ENCODE data around the gene ZFP1.

ZFP1 gene

DNA sequence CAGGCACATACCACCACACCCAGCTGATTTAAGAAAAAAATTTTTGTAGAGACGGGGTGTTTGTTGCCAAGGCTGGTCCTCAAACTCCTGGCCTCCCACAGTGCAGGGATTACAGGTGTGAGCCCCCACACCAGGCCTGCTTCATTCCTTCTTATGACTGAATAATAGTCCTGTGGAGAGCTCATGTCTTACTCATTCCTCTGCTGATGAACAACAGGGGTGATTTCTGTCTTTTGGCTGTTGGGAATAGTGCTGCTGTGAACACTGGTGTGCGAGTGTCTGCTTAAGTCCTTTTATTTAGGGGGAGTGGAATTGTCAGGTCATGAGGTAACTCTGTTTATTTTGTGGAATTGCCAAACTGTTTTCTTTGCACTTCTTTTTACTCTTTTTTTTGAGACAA lies 67.8 kb downstream of the ZFP1 start:
- ChIA-PET CTCF (interaction anchor here (1.2 to 2.7 kb wide), 2 partner anchors 17 to 18 kb away, joined by 3 to 11 read pairs; no protein-coding TSS in a partner anchor), POLR2A (ENCODE audit: low non-redundant PET) (no interaction called here)
- TF ChIP-seq, protein P1, sequence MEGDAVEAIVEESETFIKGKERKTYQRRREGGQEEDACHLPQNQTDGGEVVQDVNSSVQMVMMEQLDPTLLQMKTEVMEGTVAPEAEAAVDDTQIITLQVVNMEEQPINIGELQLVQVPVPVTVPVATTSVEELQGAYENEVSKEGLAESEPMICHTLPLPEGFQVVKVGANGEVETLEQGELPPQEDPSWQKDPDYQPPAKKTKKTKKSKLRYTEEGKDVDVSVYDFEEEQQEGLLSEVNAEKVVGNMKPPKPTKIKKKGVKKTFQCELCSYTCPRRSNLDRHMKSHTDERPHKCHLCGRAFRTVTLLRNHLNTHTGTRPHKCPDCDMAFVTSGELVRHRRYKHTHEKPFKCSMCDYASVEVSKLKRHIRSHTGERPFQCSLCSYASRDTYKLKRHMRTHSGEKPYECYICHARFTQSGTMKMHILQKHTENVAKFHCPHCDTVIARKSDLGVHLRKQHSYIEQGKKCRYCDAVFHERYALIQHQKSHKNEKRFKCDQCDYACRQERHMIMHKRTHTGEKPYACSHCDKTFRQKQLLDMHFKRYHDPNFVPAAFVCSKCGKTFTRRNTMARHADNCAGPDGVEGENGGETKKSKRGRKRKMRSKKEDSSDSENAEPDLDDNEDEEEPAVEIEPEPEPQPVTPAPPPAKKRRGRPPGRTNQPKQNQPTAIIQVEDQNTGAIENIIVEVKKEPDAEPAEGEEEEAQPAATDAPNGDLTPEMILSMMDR (conservative IDR thresholded peaks at IDR 0.05; ENCODE audit: low read depth): no peak
- no peak overlapping the region for H3K27ac ChIP-seq
- no peak for DNase-seq (ENCODE audit: low spot score)

DNA sequence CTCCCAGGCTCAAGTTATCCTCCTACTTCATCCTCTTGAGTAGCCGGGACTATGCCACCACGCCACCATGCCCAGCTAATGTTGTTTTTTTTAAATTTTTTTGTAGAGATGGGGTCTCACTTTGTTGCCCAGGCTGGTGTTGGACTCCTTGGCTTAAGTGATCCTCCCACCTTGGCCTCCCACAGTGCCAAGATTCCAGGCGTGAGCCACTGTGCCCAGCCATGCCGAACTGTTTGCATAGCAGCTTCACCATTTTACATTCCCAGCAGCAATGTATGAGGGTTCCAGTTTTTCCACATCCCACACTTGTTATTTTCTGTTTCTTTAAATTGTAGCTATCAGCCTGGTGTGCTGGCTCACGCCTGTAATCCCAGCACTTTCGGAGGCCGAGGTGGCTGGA lies 68.3 kb downstream of the ZFP1 start:
- ChIA-PET POLR2A (ENCODE audit: low non-redundant PET) (no interaction called here), CTCF (interaction anchor here (0.7 to 2.7 kb wide), 3 partner anchors 17 to 201 kb away, joined by 3 to 11 read pairs (median 3); no protein-coding TSS in a partner anchor)
- H3K27ac ChIP-seq: no peak overlapping the region
- TF ChIP-seq, protein P1 (conservative IDR thresholded peaks at IDR 0.05; ENCODE audit: low read depth): no peak
- no peak for DNase-seq (ENCODE audit: low spot score)

DNA sequence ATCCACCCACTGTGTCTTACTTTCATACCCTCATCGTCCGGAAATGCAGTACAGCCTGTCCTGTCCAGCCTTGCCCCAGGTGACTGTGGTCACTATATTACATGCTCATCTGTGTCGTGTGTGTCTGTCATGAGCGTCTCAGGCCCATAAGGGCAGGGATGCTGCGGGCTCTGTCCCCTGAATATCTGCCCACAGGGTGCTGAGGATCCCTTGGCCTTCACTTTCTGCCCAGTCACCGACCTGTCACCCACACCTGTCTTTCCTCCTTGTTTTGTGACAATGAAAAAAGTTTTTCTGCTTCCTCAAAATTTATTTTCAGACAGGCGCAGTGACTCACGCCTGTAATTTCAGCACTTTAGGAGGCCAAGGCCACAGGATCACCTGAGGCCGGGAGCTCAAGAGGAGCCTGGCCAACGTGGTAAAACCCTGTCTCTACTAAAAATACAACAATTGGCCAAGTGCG lies 69.1 kb downstream of the ZFP1 start:
- ChIA-PET POLR2A (ENCODE audit: low non-redundant PET) (no interaction called here), CTCF (interaction anchor here (0.7 to 2.7 kb wide), 2 partner anchors 18 to 200 kb away, joined by 3 to 11 read pairs; no protein-coding TSS in a partner anchor)
- TF ChIP-seq, protein P1 (conservative IDR thresholded peaks at IDR 0.05; ENCODE audit: low read depth): no peak
- H3K27ac ChIP-seq: no peak overlapping the region
- DNase-seq (ENCODE audit: low spot score): no peak

DNA sequence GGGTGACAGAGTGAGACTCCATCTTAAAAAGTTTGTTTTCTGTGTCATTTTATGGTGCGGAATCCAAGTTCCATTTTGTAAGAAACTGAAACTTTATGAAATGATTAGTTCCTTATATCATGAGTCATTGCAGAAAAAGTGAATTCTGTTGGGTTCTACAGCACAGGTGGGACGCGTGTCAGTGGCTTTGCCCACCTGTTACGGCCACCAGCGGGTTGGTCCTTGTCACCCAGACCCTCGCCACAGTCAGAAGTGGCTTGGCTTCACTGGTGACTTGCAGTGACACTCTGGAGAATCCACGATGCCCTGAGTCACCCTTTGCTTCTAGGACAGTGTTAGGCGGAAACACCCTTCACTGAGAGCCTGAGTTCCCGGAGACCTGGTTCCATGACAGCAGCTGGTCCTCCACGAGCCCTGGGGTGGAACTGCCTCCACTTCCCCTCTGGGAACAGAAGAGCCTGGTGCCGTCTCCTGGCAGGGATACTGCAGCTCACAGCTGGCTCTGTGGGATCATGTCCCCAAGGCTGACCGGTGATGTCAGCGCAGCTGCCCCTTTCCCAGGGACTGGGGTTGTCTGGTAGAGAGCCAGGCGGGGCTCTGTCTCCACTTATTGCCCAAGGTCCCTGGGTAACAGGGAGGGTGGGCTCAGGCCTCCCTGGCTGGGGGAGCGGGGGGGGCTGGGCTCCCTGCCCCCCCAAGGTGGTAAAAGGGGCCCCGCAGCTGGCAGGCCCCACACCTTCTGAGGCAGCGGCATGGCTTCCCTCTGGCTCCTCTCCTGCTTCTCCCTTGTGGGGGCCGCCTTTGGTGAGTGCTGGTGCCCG lies 70.1 kb downstream of the ZFP1 start, which contains the start of gene CTRB1:
CTRB1 (plus strand) TSS at position 733 of the 821 bp plus-strand sequence; CDS start at position 753, 20 bp downstream.
- no peak for DNase-seq (ENCODE audit: low spot score)
- ChIA-PET POLR2A (ENCODE audit: low non-redundant PET) (no interaction called here), CTCF (interaction anchor here (2.7 kb wide), 1 partner anchor 19 kb away, joined by 11 read pairs; no protein-coding TSS in a partner anchor)
- no peak within 1 kb of the TSS for H3K27ac ChIP-seq
- TF ChIP-seq, protein P1 (conservative IDR thresholded peaks at IDR 0.05; ENCODE audit: low read depth): no peak

DNA sequence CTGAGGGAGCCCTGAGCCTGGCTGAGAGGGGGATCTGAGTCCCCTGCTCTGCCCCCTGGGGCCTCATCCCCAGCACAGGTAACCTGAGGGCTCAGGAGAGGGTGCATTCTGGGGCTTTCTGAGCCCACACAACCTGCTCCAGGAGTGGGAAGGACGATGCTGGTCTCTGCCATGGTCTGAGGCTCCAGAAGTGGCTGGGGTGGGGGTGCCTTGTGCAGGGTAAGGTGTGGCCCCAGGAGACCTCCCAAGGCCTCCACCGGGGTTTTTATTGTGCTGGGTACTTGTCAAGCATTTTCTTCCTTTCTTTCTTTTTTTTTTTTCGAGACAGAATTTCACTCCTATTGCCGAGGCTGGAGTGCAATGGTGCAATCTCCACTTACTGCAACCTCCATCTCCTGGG lies 70.8 kb downstream of the ZFP1 start:
- TF ChIP-seq, protein P1 (conservative IDR thresholded peaks at IDR 0.05; ENCODE audit: low read depth): no peak
- CTCF ChIA-PET: no interaction called here
- DNase-seq (ENCODE audit: low spot score): no peak
- POLR2A ChIA-PET (ENCODE audit: low non-redundant PET): no interaction called here
- no peak overlapping the region for H3K27ac ChIP-seq

DNA sequence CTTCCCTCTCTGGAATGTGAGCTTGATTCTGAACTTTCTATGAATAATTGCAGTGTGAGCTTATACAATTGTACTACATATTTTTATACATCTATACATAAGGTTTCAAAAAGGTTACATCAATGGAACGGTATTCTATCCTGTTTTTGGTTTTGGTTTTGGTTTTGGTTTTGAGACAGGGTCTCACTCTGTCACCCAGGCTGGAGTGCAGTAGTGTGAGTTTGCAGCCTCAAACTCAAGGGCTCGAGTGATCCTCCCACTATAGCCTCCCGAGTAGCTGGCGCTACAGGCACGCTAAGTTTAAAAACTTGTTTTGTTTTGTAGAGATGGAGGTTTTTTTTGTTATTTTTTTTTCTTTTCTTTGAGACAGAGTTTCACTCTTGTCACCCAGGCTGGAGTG lies 71.5 kb downstream of the ZFP1 start:
- no peak overlapping the region for H3K27ac ChIP-seq
- CTCF ChIA-PET: interaction anchor here (0.6 kb wide), 1 partner anchor 14 kb away, joined by 3 read pairs; no protein-coding TSS in a partner anchor
- DNase-seq (ENCODE audit: low spot score): no peak
- POLR2A ChIA-PET (ENCODE audit: low non-redundant PET): no interaction called here
- TF ChIP-seq, protein P1 (conservative IDR thresholded peaks at IDR 0.05; ENCODE audit: low read depth): no peak
